ENCODE results near the gene PIGQ. TPM values are rescaled to one million over a fixed set of nuclear protein-coding genes. Genes with fewer than 3 reads are reported as not detected.

Gene PIGQ
- total and polyA plus RNA-seq, 4 donors: 34.9 to 98.2 (median 61.4) TPM

DNA sequence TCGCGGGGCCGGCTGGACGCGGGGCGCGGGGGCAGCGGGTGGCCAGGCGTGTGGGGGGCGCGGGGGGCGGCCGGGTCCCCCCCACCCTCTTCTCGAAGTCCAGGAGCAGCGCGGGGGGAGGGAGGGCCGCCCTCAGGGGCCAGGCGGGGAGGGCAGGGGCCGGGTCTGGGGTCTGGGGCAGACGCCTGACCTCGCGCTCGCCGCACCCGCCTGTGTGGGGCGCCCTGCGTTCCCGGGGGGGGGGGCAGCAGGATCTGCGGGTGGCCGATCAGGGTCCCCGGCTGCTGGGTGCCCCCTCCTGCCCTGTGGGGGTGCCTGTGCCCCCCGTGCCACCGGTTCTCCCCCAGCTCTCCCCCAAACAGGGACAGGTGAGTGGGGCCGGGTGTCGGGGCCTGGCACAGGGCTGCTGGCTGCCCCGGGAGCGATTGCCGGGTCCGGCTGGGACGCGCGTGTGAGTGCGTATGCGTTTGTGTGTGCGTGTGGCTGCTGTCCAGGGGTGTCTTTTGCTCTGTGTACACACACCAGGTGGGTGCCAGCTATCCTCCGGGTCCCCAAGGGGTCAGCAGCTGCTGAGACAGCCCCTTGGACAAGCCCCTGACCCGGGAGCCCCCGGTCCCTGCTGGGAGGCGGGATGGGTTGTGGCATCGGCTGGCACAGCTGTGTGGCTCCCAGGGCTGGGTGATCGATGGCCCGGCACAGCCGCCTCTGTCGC, 8.9 kb upstream of the PIGQ start:
- Histone ChIP-seq H3K27ac (ENCODE audit: low read depth in 1 of 2, low read length in 1 of 2) (no peak overlapping the region), H3K4me1 (ENCODE audit: control insufficient read depth in 5 of 5, insufficient read depth in 5 of 5, low read length in 5 of 5) (peaks cover 0 to 20% (median 0%) of the 10 kb centered on the region in 5 donors), H3K9ac (ENCODE audit: insufficient read depth in 1 of 2, low read length in 2 of 2) (no peak overlapping the region), H3K36me3 (ENCODE audit: control insufficient read depth in 4 of 4, insufficient read depth in 4 of 4, low read length in 4 of 4) (no peaks in the 10 kb centered on the region), H3K9me3 (ENCODE audit: control insufficient read depth in 4 of 4, insufficient read depth in 3 of 4, low read length in 3 of 4) (peaks cover 0 to 4% (median 0%) of the 10 kb centered on the region in 4 donors), H3K27me3 (ENCODE audit: control insufficient read depth in 3 of 3, insufficient read depth in 3 of 3, low read length in 2 of 3) (peaks cover 0 to 42% (median 14%) of the 10 kb centered on the region in 3 donors), H3K4me3 (no peak overlapping the region)
- ATAC-seq (ENCODE audit: insufficient read depth, low FRiP score) (no peak), DNase-seq (no peak)
- TF ChIP-seq, protein P1, sequence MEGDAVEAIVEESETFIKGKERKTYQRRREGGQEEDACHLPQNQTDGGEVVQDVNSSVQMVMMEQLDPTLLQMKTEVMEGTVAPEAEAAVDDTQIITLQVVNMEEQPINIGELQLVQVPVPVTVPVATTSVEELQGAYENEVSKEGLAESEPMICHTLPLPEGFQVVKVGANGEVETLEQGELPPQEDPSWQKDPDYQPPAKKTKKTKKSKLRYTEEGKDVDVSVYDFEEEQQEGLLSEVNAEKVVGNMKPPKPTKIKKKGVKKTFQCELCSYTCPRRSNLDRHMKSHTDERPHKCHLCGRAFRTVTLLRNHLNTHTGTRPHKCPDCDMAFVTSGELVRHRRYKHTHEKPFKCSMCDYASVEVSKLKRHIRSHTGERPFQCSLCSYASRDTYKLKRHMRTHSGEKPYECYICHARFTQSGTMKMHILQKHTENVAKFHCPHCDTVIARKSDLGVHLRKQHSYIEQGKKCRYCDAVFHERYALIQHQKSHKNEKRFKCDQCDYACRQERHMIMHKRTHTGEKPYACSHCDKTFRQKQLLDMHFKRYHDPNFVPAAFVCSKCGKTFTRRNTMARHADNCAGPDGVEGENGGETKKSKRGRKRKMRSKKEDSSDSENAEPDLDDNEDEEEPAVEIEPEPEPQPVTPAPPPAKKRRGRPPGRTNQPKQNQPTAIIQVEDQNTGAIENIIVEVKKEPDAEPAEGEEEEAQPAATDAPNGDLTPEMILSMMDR (IDR thresholded peaks at IDR 0.05; ENCODE audit: control extremely low read depth, extremely low read depth): no peak
- WGBS, 2 donors: 18 to 45% methylated on average over 32 to 54 of the region's 54 CpGs

DNA sequence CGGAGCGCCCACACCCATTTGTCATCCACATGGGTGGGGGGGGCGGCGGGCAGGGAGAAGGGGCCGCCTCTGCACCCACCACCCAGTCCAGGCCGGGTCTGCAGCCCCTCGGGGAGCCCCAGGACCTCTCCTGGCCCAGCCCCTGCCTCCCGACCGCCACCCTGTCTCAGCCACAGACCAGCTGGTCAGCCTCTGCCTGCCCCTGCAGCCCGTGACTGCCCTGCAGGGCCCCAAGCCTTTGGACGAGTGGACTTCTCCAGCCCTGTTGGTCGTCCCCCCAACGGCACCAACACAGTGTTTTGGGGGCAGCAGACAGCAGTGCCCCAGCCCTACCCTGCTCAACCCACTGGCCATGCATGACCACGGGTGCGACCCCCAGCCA, 8.4 kb upstream of the PIGQ start:
- Histone ChIP-seq H3K4me3 (no peak overlapping the region), H3K27ac (ENCODE audit: low read depth in 1 of 2, low read length in 1 of 2) (no peak overlapping the region), H3K36me3 (ENCODE audit: control insufficient read depth in 4 of 4, insufficient read depth in 4 of 4, low read length in 4 of 4) (no peaks in the 10 kb centered on the region), H3K4me1 (ENCODE audit: control insufficient read depth in 5 of 5, insufficient read depth in 5 of 5, low read length in 5 of 5) (peaks cover 0 to 25% (median under 1%) of the 10 kb centered on the region in 5 donors), H3K9me3 (ENCODE audit: control insufficient read depth in 4 of 4, insufficient read depth in 3 of 4, low read length in 3 of 4) (peaks cover 0 to 4% (median 0%) of the 10 kb centered on the region in 4 donors), H3K27me3 (ENCODE audit: control insufficient read depth in 3 of 3, insufficient read depth in 3 of 3, low read length in 2 of 3) (peaks cover 0 to 42% (median 14%) of the 10 kb centered on the region in 3 donors), H3K9ac (ENCODE audit: insufficient read depth in 1 of 2, low read length in 2 of 2) (no peak overlapping the region)
- WGBS, 2 donors: 70 to 78% methylated on average over 12 to 15 of the region's 15 CpGs
- DNase-seq: no peak
- no peak for ATAC-seq (ENCODE audit: insufficient read depth, low FRiP score)
- TF ChIP-seq, protein P1 (IDR thresholded peaks at IDR 0.05; ENCODE audit: control extremely low read depth, extremely low read depth): no peak

DNA sequence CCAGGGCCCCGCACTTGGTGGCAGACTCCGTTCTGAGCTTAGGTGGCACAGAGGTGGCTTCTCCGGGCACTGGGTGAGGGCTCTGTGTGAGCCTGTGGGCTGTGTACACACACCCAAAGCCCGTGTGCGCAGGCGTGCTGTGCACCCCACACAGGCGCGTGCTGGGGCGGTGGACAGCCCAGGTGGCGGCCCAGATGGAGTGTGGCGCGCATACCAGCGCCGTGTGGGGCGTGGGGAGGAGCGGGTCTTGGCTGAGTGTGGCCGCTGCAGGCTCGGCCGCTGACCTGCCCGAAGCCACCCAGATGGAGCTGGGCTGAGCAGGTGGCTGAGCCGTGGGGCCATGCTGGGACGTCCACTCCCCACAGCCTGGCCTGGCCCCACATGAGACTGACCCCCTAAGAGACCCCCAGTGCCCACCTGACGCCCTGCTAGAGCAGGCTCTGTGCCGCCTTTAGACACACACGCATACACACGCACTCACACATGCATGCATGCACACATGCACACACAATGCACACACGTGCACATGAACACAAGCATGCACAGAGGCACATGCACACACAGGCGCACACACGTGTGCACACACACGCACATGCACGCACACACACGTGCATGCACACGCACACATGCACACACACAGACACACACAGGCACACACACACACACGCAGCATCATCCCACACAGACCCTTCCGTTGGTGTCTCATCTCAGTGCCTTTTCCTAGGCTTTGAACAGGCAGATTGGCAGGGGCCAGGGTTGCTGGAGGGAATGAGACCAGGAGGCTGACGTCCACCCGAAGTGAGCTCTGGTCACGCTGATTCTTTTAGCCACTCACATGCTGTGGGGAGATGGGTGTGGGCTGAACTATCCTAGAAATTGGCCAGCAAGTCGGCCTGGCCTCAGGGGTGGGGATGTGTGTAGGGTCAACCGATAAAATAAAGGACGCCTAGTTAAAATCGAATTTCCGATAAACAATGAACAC, 7.5 kb upstream of the PIGQ start:
- ATAC-seq (ENCODE audit: insufficient read depth, low FRiP score): no peak
- Histone ChIP-seq H3K27me3 (ENCODE audit: control insufficient read depth in 3 of 3, insufficient read depth in 3 of 3, low read length in 2 of 3) (peaks cover 0 to 42% (median 14%) of the 10 kb centered on the region in 3 donors), H3K9me3 (ENCODE audit: control insufficient read depth in 4 of 4, insufficient read depth in 3 of 4, low read length in 3 of 4) (peaks cover 0 to 4% (median 0%) of the 10 kb centered on the region in 4 donors), H3K27ac (ENCODE audit: low read depth in 1 of 2, low read length in 1 of 2) (no peak overlapping the region), H3K4me1 (ENCODE audit: control insufficient read depth in 5 of 5, insufficient read depth in 5 of 5, low read length in 5 of 5) (peaks cover 0 to 34% (median 3%) of the 10 kb centered on the region in 5 donors), H3K4me3 (no peak overlapping the region), H3K9ac (ENCODE audit: insufficient read depth in 1 of 2, low read length in 2 of 2) (no peak overlapping the region), H3K36me3 (ENCODE audit: control insufficient read depth in 4 of 4, insufficient read depth in 4 of 4, low read length in 4 of 4) (no peaks in the 10 kb centered on the region)
- 85 to 93% methylated on average over 42 to 43 of the region's 43 CpGs for WGBS, 2 donors
- TF ChIP-seq, protein P1 (IDR thresholded peaks at IDR 0.05; ENCODE audit: control extremely low read depth, extremely low read depth): no peak
- DNase-seq: no peak

Data from lung (tissue), 12 donors.